ENCODE measurements around the gene ACTG1.

DNA sequence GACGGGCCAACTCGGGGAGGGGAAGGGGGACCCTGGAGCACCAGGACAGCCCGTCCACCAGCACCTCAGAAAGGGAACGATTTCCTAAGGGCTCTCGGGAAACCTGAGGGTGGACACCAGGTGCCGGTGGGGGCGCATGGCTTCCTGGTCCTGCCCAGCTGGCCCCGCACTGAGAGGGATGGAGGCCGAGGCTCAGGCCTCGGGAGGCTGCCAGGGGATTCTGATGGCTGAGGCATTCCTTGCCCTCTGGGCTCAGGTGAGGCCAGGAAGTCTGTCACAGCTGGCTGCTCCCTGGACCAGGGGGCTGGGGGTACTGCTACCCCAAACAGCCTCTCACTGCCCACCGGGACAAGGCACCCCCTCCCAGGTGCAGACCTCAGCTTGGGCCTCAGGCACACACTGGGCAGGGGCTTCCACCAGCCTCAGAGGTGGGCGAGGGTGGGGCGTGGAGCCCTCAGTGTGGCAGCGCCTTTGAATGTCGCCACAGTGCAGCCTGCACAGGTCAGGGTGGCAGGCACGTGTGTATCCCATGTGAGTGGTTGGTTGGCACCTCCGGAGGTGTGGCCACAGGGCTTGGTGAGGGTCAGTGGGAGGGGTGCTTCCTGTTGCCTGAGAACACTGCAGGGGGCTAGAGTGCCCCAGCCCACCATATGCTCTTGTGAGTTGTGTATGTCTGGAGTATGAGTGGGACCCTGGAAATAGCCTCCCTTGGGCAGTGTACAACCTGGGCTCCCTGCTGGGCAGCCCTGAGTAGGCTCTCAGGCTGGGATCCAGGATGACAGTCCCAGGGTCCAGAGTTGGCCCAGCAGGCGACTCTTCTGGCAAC is 11.7 kb upstream of the ACTG1 start:
- TF ChIP-seq ATF3 (CRISPR knock-in tag; conservative IDR thresholded peaks at IDR 0.05) (no peak), TEAD4 (CRISPR knock-in tag; IDR thresholded peaks at IDR 0.05) (no peak), OVOL2 (CRISPR knock-in tag; IDR thresholded peaks at IDR 0.05; ENCODE audit: borderline replicate concordance) (no peak)

Measured in WTC11 (cell line).